Astrocyte (in vitro differentiated cells and primary cell): ENCODE measurements around the gene UNC45B.

Experiments used
- CTCF ChIP-seq: IDR thresholded peaks from 2 replicates; pipeline ENCODE4 v1.5.1; 2011; ENCODE audit warnings: low read depth, mild to moderate bottlenecking, inconsistent platforms, low read length, moderate library complexity; ENCODE audit not compliant: insufficient read depth
- EZH2 ChIP-seq: IDR thresholded peaks from 2 replicates; pipeline ENCODE4 v1.6.1; 2012; ENCODE audit warnings: mild to moderate bottlenecking, low read length, inconsistent platforms; ENCODE audit not compliant: insufficient read depth

GRCh38 chr17:35183332-35183731 lies 35.7 kb downstream of the UNC45B start:
- TF ChIP-seq EZH2 = no peak
- TF ChIP-seq CTCF = no peak
